Fibroblast of pulmonary artery (primary cell): ENCODE data around the gene TFEB.

Source experiments
- DNase-seq: peaks from one replicate; pipeline ENCODE4 v3.0.0-alpha.2; 2010; ENCODE audit warnings: low read depth
- H3K4me3 ChIP-seq: replicated peaks from 2 replicates; pipeline ENCODE4 v1.5.1; 2011; ENCODE audit warnings: low read depth, mild to moderate bottlenecking, control low read depth, low read length, moderate library complexity
- CTCF ChIP-seq: IDR thresholded peaks from 2 replicates; pipeline ENCODE4 v1.5.1; 2011; ENCODE audit warnings: mild to moderate bottlenecking, control low read depth, low read length, inconsistent platforms; ENCODE audit errors: missing control alignments

Gene TFEB

GRCh38 chr6:41704656-41705310 is 30.6 kb downstream of the TFEB start:
- no peak for DNase-seq
- no peak for TF ChIP-seq CTCF
- H3K4me3 ChIP-seq = no peak overlapping the region

DNA sequence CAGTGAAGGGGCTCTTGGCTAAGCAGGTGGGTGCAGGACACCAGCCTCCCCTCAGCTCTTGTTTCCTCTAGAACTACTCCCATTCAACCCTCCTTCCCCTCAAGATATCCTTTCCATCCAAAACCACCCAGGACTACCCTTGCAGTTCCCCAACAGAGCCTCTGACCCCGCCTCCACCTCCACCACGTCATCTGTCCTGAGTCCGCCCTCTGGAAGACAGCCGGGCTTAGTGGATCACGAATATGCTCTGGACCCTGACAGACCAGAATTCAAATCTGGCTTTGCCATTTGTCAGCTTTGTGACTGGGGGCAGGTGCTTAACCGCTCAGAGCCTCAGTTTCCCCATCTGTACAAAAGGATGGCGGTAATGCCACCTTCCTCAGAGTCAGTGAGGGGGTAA is 31.4 kb downstream of the TFEB start:
- H3K4me3 ChIP-seq = no peak overlapping the region

DNA sequence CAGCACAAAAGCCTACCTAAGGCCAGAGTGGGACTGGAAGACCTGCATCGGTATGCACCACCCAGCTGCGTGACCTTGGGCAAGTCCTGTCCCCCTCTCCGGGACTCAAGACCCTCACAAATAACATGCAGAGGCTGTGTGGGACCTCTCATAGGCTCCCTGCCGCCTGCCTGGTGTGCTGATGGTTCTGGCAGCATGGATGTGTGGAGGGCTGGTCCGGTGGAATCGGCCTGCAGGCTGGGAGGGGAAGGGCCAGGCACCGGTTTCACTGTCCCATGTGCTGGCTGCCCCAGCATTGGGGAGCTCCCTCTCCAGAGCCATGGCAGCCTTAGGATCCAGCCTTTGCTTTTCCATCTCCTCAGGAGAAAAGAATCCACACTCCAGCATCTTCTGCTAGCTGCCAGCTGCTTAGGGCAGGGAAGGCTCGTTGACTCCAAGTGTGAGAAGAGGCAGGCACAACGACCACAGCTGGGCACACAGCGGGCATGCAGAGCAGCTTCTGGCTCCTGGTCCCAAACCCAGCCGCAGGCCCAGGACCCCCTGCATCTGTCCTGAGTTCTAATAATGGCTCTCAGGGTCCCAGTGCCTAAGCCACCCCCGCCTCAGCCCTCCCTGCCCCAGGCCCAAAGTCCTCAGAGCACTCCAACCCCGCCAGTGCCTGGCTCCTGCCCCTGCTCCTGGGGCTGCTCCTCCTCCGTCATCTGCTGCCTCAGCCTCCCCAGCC is 32.5 kb downstream of the TFEB start:
- no peak for DNase-seq
- H3K4me3 ChIP-seq = no peak overlapping the region
- no peak for TF ChIP-seq CTCF

More for the DNA sequence above, 31.4 kb downstream of the TFEB start:
- no peak for DNase-seq
- no peak for TF ChIP-seq CTCF

DNA sequence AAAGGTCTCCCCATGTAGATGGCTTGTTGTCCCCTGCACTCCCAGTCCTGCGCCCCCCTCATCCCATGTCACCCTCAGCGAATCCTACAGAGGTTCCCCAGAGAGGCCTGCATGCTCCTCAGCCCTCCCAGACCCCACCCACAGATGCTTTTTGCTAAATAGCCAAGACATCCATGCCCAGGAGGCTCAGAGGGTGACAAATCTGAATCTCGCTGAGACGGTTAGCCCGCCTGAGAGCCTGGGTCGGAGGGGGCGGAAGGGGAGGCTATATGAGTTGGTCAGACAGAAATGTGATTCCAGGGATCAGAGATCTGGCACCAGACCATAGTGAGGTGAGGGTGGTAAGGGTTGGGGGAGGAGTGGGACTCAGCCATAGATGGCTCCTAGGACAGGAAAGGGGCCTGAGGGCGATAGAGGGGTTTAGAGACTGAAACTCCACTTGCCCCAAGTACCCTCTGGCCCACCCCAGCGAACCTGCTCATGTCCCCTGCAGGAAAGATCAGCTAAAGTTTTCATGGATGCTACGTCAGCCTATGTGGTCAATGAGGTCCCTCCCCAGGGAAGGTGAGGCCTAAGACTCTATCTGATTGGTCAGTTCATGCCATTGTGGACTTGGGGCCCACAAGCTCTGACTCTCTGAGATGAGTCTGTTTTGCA is 33.2 kb downstream of the TFEB start:
- DNase-seq = no peak
- no peak for TF ChIP-seq CTCF
- H3K4me3 ChIP-seq = no peak overlapping the region

DNA sequence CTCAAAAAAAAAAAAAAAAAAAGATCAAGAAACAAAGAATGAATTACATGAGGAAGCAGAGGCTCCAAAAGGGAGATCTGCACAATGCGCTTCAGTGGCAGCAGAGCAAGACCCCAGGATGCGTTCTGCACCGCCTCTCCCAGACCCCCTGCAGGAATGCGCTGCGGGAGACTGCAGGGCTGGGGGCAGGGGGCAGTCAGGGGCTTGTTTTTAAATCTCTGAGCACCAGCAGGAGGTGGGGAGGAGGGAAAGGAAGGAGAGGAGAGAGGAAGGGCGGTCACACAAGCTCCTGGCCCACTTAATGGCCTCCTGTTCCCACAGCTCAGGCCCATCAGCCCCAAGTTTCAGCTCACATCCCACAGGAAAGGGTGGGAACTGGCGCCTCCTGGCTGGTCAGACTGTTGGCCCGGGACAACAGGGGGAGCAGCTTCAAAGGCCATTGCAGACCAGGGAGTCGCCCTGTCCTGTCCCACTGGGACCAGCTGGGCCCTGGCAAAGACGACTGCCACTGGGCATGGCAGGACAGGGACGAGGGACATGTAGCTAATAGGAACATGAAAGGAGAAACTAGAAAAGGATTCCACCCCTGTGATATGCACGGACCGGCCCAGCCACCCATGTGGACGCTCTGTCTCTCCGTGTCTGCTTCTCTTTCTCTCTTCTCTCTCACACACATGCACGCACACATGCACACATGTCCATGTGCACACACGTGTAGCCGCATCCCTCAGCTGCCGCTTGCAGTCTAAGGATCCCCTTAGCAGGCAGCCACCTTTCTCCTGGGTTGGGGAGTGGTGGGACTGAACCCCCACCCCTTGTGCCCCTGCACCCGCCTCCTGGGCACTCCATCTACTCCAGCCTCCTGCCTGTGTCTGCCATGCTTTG is 34.7 kb downstream of the TFEB start:
- H3K4me3 ChIP-seq = no peak overlapping the region
- DNase-seq = no peak
- TF ChIP-seq CTCF = no peak

DNA sequence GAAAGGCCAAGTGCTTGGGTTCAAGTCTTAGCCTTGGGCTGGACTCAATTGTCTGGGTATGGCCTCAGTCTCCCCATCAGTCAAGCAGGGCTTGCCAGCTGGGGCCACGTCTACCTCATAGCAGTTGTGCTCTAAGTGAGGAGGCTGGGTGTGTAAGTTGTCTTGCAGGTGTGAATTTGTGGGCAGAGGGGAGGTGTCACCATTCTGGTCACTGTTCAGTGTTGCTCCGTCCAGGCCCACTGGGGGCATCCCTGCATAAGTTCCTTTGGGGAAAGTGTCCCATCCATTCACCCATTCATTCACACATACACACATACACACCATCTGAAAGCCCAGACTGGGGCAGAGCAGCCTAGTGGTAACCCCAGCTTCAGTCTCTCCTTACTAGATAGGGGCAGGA is 36.3 kb downstream of the TFEB start:
- no peak overlapping the region for H3K4me3 ChIP-seq
- no peak for TF ChIP-seq CTCF
- DNase-seq = no peak
